MM.1S (cell line): Measurements from ENCODE around the gene CORO1C.

Experiments used
- EZH2 ChIP-seq: fragments of 300-600 bp; sonication (generic); optimal IDR thresholded peaks from 2 replicates; pipeline ENCODE3; 2017; ENCODE audit warnings: low read depth, mild to moderate bottlenecking, antibody characterized with exemption, low read length, mixed read lengths
- TF ChIP-seq, protein P1 (sequence below): fragments of 300-600 bp; sonication (generic); IDR thresholded peaks from 2 replicates; pipeline ENCODE4 v1.5.1; 2016; ENCODE audit warnings: antibody characterized with exemption, low read length, mixed read lengths

DNA sequence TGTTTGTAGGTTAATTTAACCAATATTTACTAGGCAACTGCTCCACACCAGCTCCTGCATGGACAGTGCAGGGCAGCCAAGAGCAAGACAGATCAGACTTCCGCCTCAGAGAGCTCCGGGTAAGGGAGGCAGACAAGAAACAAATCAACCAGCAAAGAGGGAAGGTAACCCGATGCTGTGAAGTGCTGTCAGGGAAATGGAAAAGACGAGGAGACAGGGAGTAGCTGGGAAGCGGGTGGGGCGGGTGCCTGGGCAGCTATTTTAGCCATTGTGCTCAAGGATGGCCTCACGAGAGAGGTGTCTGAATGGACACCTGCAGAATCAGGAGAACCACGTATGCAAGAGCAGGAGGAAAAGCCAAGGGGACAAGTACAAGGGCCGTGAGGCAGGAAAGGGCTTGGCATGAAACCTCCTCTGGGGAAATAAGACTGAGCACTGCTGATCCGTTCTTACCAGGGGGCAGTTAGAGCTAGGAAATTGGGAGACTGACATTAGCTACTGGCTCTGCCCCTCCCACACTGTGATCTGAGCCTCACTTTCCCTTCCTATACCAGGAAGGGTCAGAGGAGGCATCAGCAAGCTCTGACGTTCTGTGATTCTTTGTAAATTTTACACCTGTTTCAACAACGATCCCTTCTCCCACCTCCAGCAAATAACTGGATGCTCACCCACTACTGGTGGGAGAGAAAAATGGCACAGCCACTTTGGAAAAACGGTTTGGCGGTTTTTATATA is 126.9 kb downstream of the CORO1C start:
- TF ChIP-seq, protein P1, sequence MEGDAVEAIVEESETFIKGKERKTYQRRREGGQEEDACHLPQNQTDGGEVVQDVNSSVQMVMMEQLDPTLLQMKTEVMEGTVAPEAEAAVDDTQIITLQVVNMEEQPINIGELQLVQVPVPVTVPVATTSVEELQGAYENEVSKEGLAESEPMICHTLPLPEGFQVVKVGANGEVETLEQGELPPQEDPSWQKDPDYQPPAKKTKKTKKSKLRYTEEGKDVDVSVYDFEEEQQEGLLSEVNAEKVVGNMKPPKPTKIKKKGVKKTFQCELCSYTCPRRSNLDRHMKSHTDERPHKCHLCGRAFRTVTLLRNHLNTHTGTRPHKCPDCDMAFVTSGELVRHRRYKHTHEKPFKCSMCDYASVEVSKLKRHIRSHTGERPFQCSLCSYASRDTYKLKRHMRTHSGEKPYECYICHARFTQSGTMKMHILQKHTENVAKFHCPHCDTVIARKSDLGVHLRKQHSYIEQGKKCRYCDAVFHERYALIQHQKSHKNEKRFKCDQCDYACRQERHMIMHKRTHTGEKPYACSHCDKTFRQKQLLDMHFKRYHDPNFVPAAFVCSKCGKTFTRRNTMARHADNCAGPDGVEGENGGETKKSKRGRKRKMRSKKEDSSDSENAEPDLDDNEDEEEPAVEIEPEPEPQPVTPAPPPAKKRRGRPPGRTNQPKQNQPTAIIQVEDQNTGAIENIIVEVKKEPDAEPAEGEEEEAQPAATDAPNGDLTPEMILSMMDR = no peak
- no peak for TF ChIP-seq EZH2
